ENCODE results near the gene XAB2.
"Not testable (repeated sequence)": the region's sequence is repeated elsewhere in the genome, so short reads cannot be mapped to it uniquely, and the experiment has no call there.

Gene XAB2

GRCh38 chr19:7611541-7612279 is 17.6 kb downstream of the XAB2 start:
- DNase-seq (ENCODE audit: low read depth) = no peak

GRCh38 chr19:7610491-7611240 is 18.7 kb downstream of the XAB2 start:
- no peak for DNase-seq (ENCODE audit: low read depth)

GRCh38 chr19:7607874-7608560 is 21.3 kb downstream of the XAB2 start:
- DNase-seq (ENCODE audit: low read depth) = no peak

DNA sequence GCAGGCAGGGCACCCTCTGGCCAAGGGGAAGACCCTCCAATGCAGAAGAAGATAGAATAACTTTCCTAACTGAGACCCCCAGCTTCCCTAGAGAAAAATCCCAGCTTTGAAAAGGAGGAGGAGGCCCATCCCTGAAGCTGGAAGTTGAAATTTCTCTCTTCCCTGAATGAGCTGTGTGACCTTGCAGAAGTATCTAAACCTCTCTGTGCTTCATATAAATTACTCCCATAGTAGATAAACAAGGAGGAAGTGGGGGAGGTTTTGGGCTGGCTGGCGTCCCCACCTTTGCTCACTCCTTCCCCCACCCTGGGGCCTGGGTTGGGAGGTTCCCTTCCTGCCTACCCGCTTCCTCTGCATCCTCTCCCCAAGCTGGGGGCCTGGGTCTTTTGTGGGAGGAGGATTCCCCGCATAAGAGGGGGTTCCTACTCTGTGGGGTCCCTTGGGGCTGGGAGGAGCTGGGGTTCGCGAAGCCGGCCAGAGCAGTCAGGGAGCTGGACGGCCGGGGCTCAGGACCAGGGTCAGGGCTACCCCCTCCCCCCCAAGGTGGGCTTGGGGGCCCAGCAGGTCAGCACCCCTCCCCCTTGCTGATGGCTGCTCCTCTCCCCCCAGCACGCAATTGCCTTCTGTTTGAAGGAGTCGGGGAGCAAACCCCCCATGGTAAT is 22.0 kb downstream of the XAB2 start:
- no peak for DNase-seq (ENCODE audit: low read depth)

GRCh38 chr19:7606289-7606688 is 23.1 kb downstream of the XAB2 start:
- DNase-seq (ENCODE audit: low read depth) = no peak

DNA sequence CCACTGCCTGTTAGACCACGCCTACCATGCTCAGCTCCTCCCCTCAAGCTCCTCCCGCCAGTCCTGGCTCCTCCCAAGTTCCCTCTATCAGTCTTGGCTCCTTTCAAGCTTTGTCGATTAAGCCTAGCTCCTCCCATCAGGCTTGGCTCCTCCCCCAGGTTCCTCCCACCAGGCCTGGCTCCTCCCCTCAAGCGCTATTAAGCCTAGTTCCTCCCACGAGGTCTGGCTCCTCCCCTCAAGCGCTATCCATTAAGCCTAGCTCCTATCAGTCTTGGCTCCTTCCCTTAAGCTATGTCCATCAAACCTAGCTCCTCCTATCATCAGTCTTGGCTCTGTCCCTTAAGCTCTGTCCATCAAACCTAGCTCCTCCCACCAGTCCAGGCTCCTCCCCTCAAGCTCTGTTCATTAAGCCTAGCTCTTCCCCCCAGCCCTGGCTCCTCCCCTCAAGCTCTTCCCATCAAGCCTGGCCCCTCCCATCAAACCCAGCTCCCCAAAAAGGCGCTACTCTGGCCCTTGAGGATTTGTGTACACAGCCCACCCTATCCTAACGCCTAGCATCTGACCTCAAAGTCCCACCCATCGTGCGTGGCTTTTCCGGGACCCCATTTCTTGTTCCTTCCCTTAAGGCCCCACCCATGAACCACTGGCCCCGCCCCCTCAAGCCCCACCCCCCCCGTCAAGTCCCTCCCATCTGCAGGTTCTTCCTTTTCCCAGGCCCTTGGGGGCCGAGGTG is 23.7 kb downstream of the XAB2 start:
- DNase-seq (ENCODE audit: low read depth) = no peak

- DNase-seq (ENCODE audit: low read depth) = no peak
These were observed 25.4 kb downstream of the XAB2 start for GRCh38 chr19:7603919-7604318.

- no peak for DNase-seq (ENCODE audit: low read depth)
These were observed 26.3 kb downstream of the XAB2 start for GRCh38 chr19:7602935-7603497.

GRCh38 chr19:7602240-7602934 is 27.0 kb downstream of the XAB2 start:
- DNase-seq (ENCODE audit: low read depth) = no peak

DNA sequence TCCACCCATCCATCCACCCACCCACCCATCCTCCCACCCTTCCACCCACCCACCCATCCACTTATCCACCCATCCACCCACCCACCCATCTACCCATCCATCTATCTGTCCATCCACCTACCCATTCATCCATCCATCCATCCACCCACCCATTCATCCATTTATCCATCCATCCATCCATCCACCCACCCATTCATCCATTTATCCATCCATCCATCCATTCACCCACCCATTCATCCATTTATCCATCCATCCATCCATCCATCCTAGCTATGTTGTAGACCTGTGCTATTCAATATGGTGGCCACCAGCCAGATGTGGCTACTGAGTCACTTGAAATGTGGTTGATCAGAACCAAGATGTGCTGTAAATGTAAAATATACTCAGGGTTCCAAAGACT is 28.6 kb downstream of the XAB2 start:
- no peak for DNase-seq (ENCODE audit: low read depth)

- no peak for DNase-seq (ENCODE audit: low read depth)
These were observed 31.2 kb downstream of the XAB2 start for GRCh38 chr19:7598180-7598579.

GRCh38 chr19:7597689-7598088 is 31.7 kb downstream of the XAB2 start:
- DNase-seq (ENCODE audit: low read depth) = no peak

DNA sequence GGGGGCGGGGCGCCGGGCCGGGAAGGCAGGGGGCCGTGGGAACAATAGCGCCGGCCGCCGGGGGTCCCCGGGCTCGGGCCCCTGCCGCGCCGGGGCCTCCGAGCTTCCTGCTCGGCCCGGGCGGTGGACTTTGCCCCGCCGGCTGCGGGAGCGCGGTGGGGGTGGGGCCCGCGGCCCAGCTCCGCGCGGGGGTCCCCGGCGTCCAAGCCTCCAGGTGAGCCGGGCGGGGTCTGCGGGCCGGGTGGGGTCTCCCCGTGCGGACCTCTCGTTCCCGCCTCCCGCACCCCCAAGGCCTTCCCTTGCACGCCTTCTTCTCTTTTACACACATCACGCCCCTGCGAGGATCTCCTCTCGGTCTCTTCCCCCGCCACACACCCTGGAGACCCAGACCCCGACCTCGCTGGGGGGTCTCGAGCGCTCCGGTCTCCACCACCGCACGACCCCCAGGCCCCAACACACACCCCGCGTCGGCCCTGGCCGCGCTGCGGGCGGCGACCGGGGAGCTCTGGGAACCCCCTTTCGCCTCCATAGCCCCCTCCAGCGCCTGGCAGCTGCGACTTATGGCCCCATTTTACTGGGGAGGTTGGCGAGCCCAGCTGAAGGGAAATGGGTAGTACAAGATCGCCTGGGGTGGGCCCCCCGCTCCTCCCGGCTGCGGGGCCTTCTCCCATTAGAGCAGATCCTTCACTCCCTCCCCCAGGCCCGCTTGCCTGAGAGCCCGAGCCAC is 33.0 kb downstream of the XAB2 start:
- no peak for DNase-seq (ENCODE audit: low read depth)

GRCh38 chr19:7595466-7596133 is 33.7 kb downstream of the XAB2 start, which contains the start of gene CAMSAP3:
CAMSAP3 (plus strand) TSS chr19:7595863; CDS start chr19:7596003, 140 bp downstream.
- DNase-seq (ENCODE audit: low read depth) = no peak

DNA sequence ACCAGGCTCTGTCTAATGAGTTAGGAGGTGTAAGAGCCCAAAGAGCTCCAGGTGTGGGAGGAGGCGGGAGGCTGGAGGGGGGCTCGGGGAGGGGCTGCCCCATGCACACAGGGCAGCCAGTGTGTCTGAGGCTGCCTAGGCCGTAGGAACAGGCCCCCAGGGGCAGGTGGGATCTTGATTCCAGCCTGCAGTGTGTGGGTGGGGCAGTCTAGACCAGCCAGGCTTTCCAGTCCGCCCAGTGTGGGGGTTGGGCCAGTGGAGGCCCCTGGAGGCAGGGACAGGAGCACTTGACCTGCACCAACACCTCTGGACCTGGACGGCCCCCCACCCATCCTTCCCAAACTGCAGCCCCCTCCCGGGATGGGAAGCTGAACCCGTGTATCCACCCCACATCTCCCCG is 39.1 kb downstream of the XAB2 start:
- DNase-seq (ENCODE audit: low read depth) = no peak

DNA sequence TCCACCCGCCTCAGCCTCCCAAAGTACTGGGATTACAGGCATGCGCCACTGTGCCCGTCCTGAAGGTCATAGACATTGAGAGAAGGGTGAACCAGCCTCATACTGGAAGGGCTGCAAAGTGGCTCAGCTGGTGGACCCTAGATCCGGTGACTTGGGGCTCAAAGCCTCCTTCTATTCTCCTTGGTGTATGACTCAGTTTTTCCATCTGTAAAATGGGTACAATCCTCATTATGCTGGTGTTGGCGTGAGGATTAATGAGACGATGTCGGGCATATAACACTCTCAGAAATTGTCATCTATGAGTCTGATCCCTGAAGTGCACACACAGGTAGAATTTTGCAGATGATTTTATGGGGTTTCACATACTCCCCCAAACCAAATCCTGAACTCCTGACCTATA is 39.5 kb downstream of the XAB2 start:
- no peak for DNase-seq (ENCODE audit: low read depth)

DNA sequence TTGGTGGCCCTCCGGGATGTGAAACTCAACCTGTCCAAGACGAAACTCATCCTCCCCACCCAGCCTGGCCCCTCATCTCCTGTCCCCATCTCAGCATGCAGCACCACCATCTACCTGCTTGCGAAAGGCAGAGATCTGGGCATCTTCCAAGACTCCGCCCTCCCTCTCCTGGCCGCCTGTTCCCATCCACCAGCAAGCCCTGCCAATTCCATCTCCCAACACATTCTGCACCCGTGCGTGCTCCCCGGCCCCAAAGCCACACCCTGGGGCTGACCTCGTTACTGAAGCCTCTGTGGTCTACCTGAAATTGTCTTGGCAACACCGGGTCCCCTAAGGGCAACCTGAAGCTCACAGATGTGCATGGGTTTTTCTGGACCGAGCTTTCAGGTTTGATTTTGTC is 46.9 kb downstream of the XAB2 start:
- DNase-seq (ENCODE audit: low read depth) = no peak

DNA sequence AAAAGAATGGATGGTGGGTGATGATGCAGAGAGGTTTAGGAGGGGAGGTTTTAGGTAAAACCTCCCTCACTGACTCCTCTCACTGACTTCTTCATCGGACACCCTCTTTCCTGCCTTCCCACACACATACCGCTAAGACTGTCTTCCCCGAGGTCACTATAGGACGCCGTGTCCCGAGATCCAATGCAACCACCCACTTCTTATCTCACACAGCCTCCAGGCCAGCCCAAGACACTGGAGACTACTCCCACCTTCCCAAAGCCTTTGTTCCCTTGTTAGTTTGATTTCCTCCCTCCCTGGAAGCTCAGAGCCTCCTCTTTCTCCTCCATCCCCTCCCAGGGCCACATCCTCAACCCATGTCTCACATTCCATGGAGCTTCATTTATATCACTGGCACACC is 50.2 kb downstream of the XAB2 start:
- DNase-seq (ENCODE audit: low read depth) = no peak

DNA sequence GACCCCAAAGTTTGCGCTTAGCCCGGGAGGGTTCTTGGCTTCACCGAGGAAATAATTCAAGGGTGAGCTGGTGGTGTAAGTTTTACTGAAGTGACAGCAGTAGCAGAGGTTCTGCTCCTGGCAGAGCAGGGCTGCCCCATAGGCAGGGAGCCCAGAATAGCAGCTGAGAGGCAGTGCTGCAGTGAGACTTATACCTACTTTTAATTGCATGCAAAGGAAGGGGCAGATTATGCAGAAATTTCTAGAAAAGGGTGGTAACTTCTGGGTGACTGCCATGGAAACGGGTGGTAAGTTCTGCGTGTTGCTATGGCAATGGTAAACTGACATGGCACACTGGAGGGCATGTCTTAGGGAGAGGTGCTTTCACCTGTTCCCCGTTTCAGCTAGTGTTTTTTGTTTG is 51.2 kb downstream of the XAB2 start:
- no peak for DNase-seq (ENCODE audit: low read depth)

- not testable (repeated sequence) for DNase-seq (ENCODE audit: low read depth)
These were observed 51.9 kb downstream of the XAB2 start for GRCh38 chr19:7577422-7577821.
